ENCODE measurements around the gene JAK1.
"Not testable (repeated sequence)": the region's sequence is repeated elsewhere in the genome, so short reads cannot be mapped to it uniquely, and the experiment has no call there.

The JAK1 gene

DNA sequence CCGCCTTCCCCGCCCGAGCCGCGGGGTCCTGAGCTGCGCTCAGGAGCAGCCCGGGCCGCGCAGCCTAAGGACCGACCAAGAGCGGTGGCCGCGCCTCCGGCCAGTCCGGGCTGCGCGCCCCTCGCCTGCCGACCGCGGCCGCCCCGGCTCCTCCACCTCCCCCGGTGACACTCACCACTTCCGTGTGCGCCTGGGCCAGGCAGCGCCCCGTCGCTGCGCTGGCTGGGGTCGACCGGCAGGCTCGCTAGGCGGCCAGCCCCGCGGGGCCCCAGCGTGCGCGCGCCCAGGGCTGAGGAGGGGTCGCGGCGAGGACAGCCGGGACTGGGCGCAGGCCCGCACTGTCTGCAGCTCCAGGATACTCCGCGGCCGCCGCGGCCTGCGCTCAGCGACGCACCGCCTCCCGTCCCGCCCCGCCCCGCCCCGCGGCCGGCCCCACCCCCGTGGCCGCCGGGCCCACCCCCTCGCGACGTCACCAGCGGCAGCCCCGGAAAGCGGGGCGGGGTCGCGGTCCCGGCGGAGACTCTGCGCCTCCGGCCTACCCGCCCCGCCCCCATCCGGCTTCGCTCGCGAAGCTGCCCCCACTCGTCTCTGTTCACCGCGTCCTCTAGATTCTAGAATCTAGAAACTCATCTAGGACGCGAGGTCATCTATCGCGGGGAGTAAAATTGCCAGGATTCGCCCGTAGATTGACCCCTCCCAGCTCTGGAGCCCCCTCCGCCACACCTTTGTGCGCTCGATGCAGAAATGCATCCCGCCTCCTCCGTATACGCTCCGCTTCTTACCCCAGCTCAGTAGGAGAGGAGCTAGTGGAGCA is at the start of gene JAK1:
JAK1 (minus strand) TSS at position 392 of the 814 bp plus-strand sequence. CDS start 80,285 bp downstream, outside the sequence.
- peak; percentile 72 for DNase-seq

DNA sequence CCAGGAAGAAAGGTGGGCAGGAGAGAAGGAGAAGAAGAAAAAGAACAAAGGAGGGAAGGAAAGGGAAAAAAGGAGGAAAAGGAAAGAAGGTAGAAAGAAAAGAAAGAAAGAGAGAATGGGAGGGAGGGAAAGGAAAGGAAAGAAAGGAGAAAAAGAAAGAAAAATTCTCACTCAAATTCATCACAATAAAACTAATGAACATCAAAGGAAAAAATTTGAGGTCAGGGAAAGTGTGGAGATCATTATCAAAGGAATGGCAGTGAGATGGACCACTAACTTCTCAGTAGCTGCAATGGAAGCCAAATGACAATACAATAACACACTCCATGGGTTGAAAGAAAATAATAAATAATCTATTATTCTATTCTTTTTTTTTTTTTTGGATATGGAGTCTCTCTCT is 48.0 kb upstream of the JAK1 start:
- DNase-seq = no peak

DNA sequence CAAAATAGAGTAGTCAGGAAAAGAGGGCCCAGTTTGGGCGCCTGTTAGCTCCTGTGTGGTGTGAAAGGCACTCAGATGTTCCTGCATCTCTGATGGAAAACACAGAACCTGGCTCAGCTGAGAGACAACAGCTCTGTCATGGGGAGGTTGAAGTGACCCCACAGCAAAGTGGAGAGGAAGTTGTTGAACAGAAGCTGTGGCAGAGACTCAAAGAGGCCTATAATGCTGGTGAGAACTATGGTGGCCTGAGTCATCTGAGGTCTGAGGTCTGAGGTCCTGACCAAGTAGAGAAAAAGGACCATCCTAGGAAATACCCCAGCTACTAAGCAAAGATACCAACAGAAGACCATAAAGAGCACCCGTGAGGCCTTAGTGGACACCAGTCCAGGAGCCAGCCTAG is 45.6 kb upstream of the JAK1 start:
- no peak for DNase-seq

DNA sequence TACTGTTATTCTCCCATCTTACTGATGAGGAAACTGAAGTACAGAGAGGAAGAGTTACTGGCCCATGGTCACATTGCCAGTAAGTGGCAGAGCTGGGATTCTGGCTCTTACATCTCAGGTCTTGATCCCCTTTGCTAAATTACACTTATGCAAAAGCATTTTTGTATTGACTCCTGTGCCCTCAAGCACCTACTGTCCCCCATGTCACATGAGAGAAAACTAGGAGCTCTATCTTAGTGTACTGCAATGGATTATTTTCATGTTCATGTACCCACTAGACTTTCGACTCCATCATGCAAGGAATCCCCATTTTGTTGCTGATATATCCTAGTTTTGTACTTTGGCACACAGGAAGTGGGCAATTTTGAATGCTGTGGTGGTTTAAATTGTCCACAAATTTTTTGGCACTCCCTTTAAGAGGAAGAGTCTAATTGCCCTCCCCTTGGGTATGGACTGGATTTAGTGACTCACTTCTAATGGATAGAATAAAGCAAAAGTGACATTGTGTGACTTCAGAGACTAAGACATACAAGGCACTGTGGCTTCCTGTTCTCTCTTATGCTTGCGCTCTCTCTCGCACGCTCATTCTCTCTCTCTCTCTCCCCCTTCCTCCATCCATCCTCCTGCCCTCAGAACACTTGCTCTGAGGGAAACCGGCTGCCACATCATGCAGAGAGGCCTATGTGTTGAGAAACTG is 43.5 kb upstream of the JAK1 start:
- no peak for DNase-seq

DNA sequence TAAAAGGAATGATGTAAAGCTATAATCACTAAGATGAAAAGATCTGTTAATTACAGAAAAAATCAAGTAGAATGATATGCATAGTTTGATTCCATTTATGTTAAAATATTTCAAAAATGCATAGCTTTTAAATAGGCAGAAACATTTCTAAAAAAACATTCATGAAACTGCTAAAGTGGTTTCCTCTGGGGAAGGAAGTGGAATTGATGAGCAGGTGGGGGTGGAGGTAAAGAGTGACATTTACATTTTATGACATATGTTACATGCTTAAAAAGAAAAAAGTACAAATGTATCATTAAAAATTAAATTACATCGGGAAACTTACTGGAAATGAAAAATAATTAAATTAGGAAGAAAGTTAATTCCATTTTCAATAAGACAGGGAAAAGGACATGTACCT is 42.8 kb upstream of the JAK1 start:
- DNase-seq = no peak

DNA sequence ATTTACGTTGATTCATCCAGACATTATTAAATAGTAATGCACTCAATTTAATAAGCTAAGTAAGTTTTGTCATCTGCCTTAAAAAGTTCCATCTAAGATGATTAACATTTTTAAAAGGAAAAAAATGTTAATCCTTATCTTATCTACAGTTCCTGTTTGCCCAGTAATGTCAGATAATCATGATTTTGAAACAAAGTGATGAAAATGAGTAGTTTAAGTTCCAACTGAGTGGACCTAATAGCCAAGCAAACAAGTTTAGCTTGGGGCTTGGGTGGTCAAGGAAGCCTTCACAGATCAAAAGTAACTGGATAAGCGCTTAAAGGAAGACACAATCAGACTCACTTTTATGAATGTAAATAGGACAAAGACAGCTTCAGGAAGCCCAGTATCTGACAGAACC is 40.5 kb upstream of the JAK1 start:
- DNase-seq = no peak

DNA sequence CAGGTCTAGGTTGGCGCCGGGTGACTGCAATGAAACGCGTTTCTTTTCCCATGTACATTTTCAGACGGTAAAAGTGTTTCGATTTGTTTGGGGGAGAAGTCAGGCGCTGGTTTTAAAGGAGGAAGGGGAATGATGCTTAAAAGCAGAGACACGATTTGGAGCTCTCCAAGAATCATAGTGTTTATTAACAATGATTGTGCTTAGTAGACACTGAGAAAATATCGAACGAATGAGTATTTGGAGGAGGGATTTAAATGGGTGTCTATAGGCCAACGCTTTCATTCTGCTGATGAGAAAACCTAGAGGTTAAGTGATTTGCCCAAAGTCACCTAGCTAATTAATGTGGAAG is 36.9 kb upstream of the JAK1 start:
- DNase-seq = no peak

DNA sequence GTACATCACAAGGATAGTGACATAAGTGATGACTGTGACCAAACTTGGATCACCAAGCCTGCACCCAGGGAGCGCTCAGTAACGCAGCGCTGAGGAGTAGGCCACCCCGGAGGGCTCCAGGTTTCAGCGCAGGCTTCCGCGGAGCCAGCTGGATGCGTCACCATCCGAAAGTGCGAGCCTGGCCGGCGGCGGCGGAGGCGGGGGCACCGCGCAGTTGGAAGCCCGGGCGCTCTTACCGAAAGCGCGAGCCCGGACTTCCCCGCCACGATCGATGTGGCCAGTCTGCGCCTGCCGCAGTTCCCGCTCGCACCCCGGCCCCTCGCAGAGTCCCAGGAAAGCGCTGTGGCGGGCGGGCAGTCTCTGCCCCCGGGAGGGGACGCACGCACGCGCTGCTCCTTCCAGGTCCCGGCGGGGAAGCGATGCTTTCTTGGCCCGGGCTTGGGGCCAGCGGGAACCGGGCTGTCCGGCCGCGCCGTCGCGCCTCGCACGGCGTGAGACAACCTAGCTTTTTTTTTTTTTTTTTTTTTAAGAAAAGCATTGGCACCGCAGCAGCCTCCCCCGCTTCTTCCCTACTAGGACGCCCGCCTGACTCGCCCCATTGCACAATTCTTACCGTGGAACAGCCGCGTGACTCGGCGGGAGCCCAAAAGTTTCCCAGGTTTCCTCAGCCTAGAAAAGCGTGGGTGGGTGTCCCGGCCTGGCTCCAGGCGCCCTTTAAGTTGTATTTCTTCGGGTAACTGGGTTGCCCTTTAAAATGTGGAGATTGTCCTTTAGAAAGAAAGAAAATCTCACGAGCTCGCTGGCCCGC is 36.4 kb upstream of the JAK1 start:
- DNase-seq = no peak

DNA sequence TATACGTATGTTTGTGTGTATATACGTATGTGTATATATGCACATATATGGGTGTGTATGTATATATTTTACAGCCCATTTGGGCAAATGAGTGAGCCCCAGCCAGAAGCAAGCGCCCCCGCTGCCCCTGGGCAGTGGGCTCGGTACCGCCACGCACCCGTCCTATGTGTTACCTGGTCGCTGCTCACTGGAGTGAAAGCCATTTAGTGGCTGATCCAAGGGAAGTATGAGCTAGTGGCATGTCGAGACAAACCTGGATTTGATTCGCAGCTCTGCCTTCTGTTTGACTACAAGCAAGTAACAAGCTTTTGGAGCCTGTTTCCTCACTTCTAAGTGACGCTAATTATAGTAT is 35.8 kb upstream of the JAK1 start:
- peak; percentile 60 for DNase-seq

DNA sequence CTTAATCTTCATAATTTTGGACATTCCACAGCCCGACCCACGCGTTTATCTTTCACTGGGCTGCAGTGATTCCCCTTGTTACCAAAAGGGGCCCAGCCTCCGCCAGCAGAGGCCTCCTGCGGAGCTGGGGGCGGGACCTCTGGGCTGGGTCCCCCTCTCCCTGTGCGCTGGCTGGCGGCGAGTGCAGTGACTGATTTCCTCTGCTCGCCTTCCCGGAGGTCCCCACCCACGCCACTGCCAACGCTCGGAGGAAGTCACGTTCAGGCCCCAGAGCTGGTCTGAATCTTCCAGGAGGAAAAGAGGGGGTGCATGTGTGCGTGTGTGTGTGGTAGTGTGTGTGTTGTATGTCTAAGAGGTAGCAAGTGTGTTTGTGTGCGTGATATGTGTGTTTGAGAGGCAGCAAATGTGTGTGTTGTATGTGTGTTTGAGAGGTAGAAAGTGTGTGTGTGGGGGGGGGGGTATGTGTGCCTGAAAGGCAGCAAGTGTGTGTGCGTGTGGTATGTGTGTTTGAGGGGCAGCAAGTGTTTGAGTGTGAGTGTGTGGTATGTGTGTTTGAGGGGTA is 35.0 kb upstream of the JAK1 start:
- DNase-seq = no peak

DNA sequence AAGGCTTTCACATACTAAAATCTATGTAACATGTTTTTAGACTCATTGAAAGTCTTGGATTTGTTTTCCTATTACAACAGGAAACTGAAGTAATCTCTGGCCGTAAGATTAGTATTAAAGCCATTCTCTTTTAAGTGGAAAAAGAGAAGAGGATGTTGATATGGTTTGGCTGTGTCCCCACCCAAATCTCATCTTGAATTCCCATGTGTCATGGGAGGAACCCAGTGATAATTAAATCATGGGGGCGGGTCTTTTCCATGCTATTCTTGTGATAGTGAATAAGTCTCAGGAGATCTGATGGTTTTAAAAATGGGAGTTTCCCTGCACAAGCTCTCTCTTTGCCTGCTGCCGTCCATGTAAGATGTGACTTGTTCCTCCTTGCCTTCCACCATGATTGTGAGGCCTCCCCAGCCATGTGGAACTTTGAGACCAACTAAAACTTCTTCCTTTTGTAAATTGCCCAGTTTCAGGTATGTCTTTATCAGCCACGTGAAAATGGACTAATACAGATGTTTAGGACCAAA is 32.1 kb upstream of the JAK1 start:
- not testable (repeated sequence) for DNase-seq

DNA sequence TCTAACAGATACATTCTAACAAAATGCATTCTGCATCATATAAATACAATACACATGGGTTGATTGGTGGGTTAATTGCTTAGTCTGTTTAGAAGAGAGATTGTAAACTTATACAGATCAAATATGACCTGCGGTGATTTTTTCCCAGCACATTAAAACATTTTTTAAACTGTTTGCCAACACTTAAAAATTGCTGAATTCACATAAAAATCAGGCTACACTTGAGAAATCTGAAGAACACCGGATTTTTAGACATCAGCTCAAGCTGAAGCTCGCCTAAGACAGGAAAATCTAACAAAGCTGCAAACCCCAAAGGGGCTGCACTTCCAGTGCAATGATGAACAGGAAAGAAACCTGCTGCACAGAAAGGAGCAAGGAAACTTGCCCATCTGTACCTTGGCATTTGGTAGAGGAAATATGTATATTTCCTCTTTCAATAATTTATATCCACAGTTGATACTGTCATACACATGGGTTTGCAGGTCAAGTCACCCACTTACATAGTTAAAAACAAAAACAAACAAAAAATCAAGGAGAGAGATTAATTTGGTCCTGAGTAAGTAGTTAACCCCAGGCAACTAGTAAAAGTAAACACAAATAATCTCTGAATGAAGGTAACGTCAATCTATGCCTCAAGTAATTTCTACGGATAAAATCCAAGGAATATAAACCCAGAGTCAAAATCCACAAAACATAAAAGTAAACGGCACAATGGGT is 30.4 kb upstream of the JAK1 start:
- DNase-seq = no peak

DNA sequence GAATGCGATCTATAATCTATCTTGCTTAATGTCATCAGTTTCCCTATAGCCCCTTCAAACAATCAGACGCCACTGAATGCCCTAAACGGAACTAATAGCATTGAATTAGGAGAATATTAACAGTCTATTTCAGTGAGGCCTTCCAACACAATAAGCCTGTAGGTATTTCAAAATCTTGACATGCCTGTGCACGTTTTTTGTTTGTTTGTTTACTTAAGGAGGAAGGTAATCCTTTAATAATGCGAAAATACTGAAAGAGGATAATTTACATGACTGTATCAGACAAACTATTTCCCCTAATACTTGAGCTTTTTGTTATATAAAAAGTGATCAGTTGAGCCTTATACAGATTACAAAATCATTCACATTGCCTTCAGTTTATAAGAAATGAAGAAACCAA is 29.0 kb upstream of the JAK1 start:
- no peak for DNase-seq

DNA sequence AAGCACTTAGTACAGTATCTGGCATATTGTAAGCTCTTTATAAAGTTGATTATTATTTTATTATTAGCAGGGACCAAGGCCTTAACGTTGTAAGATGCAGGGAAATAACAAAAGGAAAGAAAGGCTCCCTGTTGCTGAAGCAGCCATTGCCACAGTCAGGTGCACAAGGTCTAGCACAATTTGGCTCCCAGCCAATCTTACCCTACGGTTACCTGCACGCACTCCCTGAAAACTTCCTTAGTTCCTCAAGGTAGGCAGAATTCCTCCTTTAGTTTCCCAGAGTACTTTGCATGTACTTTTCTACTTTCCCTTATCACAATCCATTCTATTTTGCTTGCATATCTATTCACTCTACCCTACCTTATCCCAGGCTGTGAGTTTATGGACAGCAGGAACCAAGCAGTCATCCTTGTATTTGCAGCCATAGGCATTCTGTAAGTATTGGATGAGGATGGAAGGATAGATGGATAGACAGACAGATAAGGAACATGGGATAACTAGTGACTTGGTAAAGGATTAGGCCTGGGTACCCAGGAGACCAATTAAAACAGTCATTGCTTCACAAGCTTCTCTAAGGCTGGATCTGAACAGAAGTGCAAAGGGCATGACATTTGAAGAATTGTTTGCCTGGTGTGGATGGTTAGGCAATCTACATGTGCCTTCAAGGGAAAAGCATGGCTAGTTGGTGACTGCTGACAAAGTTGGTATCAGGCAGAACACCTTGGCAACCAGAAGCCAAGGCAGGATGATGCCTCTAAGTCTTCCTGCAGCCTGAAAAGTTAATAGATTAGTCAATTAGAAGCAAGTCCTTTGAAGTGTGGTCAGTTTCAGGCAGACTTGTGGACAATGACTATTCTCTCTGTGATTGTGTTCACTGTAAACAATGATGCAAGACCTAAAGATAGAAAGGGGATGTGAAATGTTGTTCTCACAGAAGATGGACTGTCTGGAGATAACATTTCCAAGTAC is 20.8 kb upstream of the JAK1 start:
- no peak for DNase-seq

DNA sequence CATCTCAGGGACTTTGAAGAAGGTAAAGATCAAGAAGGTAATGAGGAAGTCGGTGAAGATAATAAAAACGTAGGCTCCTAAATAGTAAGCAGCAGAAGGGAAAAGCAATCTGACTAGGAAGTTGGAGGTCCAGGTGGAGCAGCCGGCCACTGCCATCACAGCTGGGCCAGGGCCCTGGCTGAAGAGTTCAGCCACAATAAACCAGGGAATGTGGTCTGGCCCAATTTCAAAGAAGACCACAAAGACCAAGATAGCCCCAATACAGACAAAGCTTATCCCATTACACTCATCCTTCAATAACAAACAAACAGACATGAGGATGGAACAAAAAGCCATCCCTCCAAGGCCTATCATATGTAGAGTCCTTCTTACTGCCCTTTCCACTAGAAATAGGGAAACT is 18.4 kb upstream of the JAK1 start:
- DNase-seq = no peak

DNA sequence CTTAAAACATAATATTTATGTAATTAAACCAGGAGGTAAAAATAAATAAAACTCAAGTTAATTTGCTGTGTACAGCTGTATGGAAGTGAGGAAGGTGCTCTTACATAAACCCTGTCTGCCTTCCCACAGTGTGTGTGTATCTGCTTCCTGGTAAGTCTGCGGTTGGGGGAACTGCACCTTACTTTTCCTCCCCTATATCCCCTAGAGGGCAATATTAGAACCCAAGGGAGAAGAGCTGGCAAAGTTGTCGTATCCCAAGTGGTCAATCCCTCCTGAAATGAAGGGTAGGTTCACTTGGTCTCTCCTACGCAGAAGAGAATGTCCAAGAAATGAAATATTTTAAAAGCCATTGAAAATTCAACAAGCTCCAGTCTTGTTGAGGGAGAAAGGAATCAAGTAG is 17.8 kb upstream of the JAK1 start:
- DNase-seq = no peak

DNA sequence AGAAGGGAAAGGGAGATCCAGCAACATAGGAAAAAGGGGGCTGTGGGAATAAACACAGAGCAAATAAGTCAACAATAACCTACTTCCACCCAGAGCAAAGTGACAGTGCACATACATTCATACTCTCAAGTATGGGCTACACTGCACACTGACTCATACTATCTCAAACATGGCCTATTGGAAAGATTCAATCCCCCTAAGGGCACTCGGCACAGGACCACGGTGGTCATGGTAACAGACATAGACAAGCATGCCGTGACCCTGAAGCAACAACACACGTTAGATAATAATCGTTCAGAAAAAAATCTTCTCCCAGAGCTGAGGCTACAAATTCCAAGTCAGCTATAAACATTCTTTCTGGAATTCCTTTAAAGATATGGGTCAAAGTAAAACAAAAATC is 16.8 kb upstream of the JAK1 start:
- no peak for DNase-seq

DNA sequence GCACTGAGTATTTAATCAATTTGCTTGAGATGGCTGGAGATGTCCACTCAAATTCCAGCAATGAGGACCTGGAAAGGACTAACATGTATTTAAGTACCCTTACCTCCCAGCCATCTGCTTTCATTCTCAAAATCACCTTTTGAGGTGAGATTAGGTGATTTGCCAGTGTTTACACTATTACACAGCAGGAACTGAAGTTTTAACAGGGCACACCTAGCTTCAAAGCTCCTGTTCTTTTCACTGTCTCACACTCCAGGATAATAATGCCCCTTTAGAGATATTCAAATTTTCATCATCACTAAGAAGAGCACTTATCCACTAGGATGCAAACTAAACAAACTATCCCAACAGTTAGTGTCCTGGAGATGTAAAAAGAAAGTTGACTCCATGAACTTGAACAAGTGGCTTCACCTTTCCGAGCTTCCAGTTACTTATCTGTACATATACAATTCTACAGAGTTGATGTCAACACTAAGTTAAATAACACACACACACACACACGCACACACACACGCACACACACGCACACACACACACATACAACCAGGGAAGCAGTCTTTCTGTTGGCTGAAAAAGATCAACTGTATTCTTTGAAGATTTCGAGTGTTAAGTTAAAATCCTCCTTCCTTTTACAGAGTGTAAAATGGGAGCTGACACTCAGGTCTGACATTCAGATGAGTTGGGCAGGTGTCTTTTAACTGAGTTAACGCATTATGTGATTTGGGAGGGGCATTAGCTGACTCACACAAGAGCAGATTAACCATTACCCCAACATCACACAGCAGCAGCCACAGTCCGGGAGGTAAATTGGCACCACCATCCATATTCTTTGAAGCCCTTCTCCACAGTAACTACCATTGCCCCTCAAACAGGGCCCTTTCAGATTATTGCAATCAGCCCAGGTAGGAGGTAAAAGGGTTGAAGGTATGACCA is 15.5 kb upstream of the JAK1 start:
- DNase-seq = peak; percentile 37

DNA sequence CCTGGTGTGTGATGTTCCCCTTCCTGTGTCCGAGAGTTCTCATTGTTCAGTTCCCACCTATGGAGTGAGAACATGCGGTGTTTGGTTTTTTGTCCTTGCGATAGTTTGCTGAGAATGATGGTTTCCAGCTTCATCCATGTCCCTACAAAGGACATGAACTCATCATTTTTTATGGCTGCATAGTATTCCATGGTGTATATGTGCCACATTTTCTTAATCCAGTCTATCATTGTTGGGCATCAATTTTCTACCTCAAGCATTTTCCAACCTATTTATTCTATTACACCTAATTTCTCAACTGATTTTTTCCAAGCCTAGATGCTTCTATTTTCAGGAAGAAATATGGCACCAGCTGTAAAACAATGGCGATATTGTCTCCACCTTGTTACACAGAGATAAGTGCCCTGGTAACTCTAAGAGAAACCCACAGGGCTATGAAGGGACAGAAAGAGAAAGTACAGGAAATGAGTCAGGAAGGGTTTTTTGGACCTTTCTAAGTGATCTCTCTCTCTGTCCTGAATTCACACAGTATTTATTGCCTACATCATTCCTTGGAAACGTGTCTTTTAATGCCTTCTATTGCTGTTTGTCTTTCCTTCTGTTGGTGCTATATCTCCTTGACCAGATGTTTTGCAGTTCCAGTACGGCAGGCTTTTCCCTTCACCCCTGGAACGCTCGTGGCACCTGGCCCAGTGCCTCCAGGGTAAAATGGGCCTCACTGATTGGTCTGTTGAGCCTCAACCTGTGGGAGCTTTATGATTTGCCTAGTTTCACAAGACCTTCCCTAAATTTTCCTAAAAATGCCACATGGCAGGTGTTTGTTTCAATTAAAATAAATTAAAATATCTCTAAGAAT is 14.6 kb upstream of the JAK1 start:
- DNase-seq = peak; percentile 43

Data from NCI-H2029 treated with DMSO at 0.1 percent for 48 hours (cell line).